Right hindlimb (tissue), 1 donor: ENCODE results near the gene SPATA31E1.

ENCODE experiments used
- DNase-seq: peaks from one replicate; pipeline ENCODE4 v3.0.0-alpha.2; 2018

The SPATA31E1 gene

GRCh38 chr9:87864915-87865314, 17.8 kb upstream of the SPATA31E1 start:
- DNase-seq: no peak

- no peak for DNase-seq
Observed at GRCh38 chr9:87865626-87866025, 17.1 kb upstream of the SPATA31E1 start.

- no peak for DNase-seq
Observed at GRCh38 chr9:87867391-87867790, 15.3 kb upstream of the SPATA31E1 start.

GRCh38 chr9:87868175-87868574, 14.5 kb upstream of the SPATA31E1 start:
- DNase-seq: no peak

GRCh38 chr9:87868635-87869034, 14.0 kb upstream of the SPATA31E1 start:
- no peak for DNase-seq

- DNase-seq: no peak
Observed at GRCh38 chr9:87869082-87869481, 13.6 kb upstream of the SPATA31E1 start.

GRCh38 chr9:87871425-87872078, 11.1 kb upstream of the SPATA31E1 start:
- DNase-seq: no peak

- DNase-seq: peak; percentile 52
Observed at GRCh38 chr9:87872079-87872624, 10.5 kb upstream of the SPATA31E1 start.

GRCh38 chr9:87873607-87874303, 8.9 kb upstream of the SPATA31E1 start:
- no peak for DNase-seq

GRCh38 chr9:87874304-87874623, 8.4 kb upstream of the SPATA31E1 start:
- DNase-seq: no peak

- no peak for DNase-seq
Observed at GRCh38 chr9:87875060-87875459, 7.6 kb upstream of the SPATA31E1 start.

- peak; percentile 51 for DNase-seq
Observed at GRCh38 chr9:87875831-87876545, 6.7 kb upstream of the SPATA31E1 start.

GRCh38 chr9:87876708-87877107, 6.0 kb upstream of the SPATA31E1 start:
- DNase-seq: no peak

- DNase-seq: no peak
Observed at GRCh38 chr9:87878989-87879511, 3.6 kb upstream of the SPATA31E1 start.

- DNase-seq: no peak
Observed at GRCh38 chr9:87880116-87880515, 2.6 kb upstream of the SPATA31E1 start.

- DNase-seq: no peak
Observed at GRCh38 chr9:87880683-87881082, 2.0 kb upstream of the SPATA31E1 start.

- DNase-seq: no peak
Observed at GRCh38 chr9:87883274-87883673, 597 bp downstream of the SPATA31E1 start.

GRCh38 chr9:87883990-87884389, 1.3 kb downstream of the SPATA31E1 start:
- no peak for DNase-seq

GRCh38 chr9:87884578-87885459, 2.1 kb downstream of the SPATA31E1 start:
- DNase-seq: no peak

- no peak for DNase-seq
Observed at GRCh38 chr9:87885484-87886189, 3.0 kb downstream of the SPATA31E1 start.

- DNase-seq: no peak
Observed at GRCh38 chr9:87886210-87886932, 3.7 kb downstream of the SPATA31E1 start.
